Fibroblast of lung (primary cell): ENCODE results near the gene KHDC3L. TPM values are rescaled to one million over a fixed set of nuclear protein-coding genes. Genes with fewer than 3 reads are reported as not detected.

Experiments
- DNase-seq, 2 donors: peaks; one replicate each; pipeline versions ENCODE4 v3.0.0 to v3.0.0-alpha.2; 2010; ENCODE audit warnings: low read depth in 2 of 2
- H2AFZ ChIP-seq: 2 replicates; pipeline ENCODE4 v1.5.1; 2012; ENCODE audit warnings: low read length, control low read depth, inconsistent platforms
- H3K27ac ChIP-seq: 2 replicates; pipeline ENCODE4 v1.5.1; 2011; ENCODE audit warnings: low read length, control low read depth; ENCODE audit not compliant: insufficient read depth
- H3K27me3 ChIP-seq: 2 replicates; pipeline ENCODE4 v1.5.1; 2011; ENCODE audit warnings: mild to moderate bottlenecking, low read length; ENCODE audit not compliant: control insufficient read depth, insufficient read depth
- H3K36me3 ChIP-seq: 2 replicates; pipeline ENCODE4 v1.5.1; 2011; ENCODE audit warnings: low read length; ENCODE audit not compliant: control insufficient read depth, insufficient read depth
- H3K4me1 ChIP-seq: 2 replicates; pipeline ENCODE4 v1.5.1; 2011; ENCODE audit warnings: low read length; ENCODE audit not compliant: control insufficient read depth, insufficient read depth; ENCODE audit errors: extremely low read depth
- H3K4me2 ChIP-seq: 2 replicates; pipeline ENCODE4 v1.5.1; 2011; ENCODE audit warnings: low read length, control low read depth; ENCODE audit not compliant: insufficient read depth; ENCODE audit errors: extremely low read depth
- H3K4me3 ChIP-seq, 4 experiments: fragments of 200-600 bp in 1 of 4; sonication (generic) in 1 of 4; replicated peaks in 1 of 4; 2 replicates each; pipeline ENCODE4 v1.5.1; 2011 to 2016; ENCODE audit warnings: low read length in 4 of 4, low read depth in 3 of 4, mild to moderate bottlenecking in 3 of 4, control low read depth in 2 of 4, inconsistent platforms in 1 of 4, mixed read lengths in 1 of 4; ENCODE audit not compliant: insufficient read depth in 1 of 4; ENCODE audit errors: control extremely low read depth in 1 of 4
- H3K79me2 ChIP-seq: 2 replicates; pipeline ENCODE4 v1.5.1; 2012; ENCODE audit warnings: mild to moderate bottlenecking, low read length, inconsistent platforms; ENCODE audit not compliant: control insufficient read depth, insufficient read depth
- H3K9ac ChIP-seq: 2 replicates; pipeline ENCODE4 v1.5.1; 2011; ENCODE audit warnings: mild to moderate bottlenecking, low read length, control low read depth; ENCODE audit not compliant: insufficient read depth
- H3K9me3 ChIP-seq: 2 replicates; pipeline ENCODE4 v1.5.1; 2012; ENCODE audit warnings: low read depth, low read length; ENCODE audit not compliant: control insufficient read depth, insufficient read depth
- H4K20me1 ChIP-seq: 2 replicates; pipeline ENCODE4 v1.5.1; 2011; ENCODE audit warnings: low read length; ENCODE audit not compliant: control insufficient read depth, insufficient read depth; ENCODE audit errors: extremely low read depth
- EZH2 ChIP-seq: IDR thresholded peaks from 2 replicates; pipeline ENCODE4 v1.5.1; 2012; ENCODE audit warnings: low read length, control low read depth, mild to moderate bottlenecking; ENCODE audit errors: missing control alignments
- polyA plus RNA-seq, 2 donors: library from polyadenylated mRNA; depleted of rRNA in 1 of 2; stranded (reverse) in 1 of 2; unstranded in 1 of 2; fragments of >200 nt; gene quantifications; 2 replicates each; pipeline ENCODE4 v1.2.1, GENCODE V29; 2011 to 2012; ENCODE audit warnings: missing spikeins in 1 of 2
- total RNA-seq: library from RNA; depleted of rRNA; stranded (reverse); fragments of >200 nt; gene quantifications from 2 replicates; pipeline ENCODE4 v1.2.1, GENCODE V29; 2014
- TF ChIP-seq, protein P1 (sequence below), 2 donors: IDR thresholded peaks in 1 of 2; conservative IDR thresholded peaks in 1 of 2; 1 replicate in 1 of 2; 2 replicates in 1 of 2; pipeline ENCODE4 v1.5.1; 2011 to 2012; ENCODE audit warnings: low read length in 2 of 2, control low read depth in 1 of 2, inconsistent platforms in 1 of 2, low read depth in 1 of 2, mild to moderate bottlenecking in 1 of 2

KHDC3L gene
- total and polyA plus RNA-seq, 2 donors (not counting 1 experiment from before 2014, with no cell fraction given): not detected

- no peaks in the 10 kb centered on the region for H3K4me1 ChIP-seq
- no peak overlapping the region for H3K4me2 ChIP-seq
- no peak overlapping the region for H3K4me3 ChIP-seq
- H4K20me1 ChIP-seq: no peaks in the 10 kb centered on the region
- H3K27me3 ChIP-seq: no peaks in the 10 kb centered on the region
- H3K79me2 ChIP-seq: no peaks in the 10 kb centered on the region
- no peaks in the 10 kb centered on the region for H3K9me3 ChIP-seq
- no peak overlapping the region for H3K9ac ChIP-seq
- no peak for DNase-seq
- no peak overlapping the region for H2AFZ ChIP-seq
- TF ChIP-seq, protein P1, sequence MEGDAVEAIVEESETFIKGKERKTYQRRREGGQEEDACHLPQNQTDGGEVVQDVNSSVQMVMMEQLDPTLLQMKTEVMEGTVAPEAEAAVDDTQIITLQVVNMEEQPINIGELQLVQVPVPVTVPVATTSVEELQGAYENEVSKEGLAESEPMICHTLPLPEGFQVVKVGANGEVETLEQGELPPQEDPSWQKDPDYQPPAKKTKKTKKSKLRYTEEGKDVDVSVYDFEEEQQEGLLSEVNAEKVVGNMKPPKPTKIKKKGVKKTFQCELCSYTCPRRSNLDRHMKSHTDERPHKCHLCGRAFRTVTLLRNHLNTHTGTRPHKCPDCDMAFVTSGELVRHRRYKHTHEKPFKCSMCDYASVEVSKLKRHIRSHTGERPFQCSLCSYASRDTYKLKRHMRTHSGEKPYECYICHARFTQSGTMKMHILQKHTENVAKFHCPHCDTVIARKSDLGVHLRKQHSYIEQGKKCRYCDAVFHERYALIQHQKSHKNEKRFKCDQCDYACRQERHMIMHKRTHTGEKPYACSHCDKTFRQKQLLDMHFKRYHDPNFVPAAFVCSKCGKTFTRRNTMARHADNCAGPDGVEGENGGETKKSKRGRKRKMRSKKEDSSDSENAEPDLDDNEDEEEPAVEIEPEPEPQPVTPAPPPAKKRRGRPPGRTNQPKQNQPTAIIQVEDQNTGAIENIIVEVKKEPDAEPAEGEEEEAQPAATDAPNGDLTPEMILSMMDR (conservative IDR thresholded peaks at IDR 0.05 in 1 of 2, IDR thresholded peaks at IDR 0.05 in 1 of 2; ENCODE audit: low read depth in 1 of 2, low read length in 2 of 2): no peak
- no peak for TF ChIP-seq EZH2
- H3K36me3 ChIP-seq: no peaks in the 10 kb centered on the region
- H3K27ac ChIP-seq: no peak overlapping the region
Observed at GRCh38 chr6:73349311-73349710, 13.1 kb upstream of the KHDC3L start.

DNA sequence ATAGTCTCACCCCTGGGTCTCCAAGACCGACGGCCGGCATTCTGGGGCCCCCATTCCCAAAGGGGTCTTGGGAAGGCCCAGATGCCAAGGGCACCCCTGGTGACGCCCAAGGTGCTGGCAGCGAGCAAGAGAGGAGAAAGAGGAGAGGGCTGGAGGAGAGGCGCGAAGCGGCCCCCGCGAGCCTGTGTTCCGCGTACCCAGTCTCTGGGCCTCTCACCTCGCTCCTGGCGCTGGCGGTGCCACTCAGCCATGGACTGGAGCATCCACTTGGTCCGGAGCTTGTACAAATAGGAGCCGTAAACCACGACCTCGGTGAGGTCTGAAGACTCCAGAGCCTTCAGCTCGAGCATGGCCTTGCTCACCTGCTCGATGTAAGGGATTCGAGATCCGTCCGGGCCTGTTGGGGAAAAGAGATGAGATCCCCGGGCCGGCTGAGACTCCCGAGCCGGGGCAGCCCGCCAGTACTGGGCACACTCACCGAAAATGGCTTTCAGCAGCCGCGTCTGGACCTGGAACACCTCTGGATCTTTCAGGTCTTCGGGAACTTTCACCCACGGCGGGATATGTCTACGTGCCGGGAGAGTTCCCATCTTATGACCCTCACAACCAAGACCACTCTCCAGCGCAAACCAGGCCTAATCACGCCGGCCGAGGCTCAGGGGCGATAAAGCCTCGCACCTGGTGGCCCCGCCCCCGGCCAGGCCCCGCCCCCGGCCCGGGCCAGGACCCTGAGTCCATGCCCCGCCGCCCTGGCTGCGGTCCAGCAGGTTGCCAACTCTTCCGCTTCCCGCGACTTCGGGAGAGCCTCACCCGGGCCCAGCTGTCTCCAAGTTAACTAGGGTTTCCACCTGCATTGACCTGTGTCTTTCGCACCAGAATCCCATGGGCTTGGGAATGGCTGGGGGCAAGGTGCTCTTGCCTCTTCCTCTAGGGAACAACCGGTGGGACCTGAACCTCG is 8.5 kb upstream of the KHDC3L start, which contains the start of gene DPPA5:
Gene DPPA5 (minus strand): TSS at position 641 of the 958 bp plus-strand sequence. CDS start 51 bp downstream, at position 590.
- Histone ChIP-seq H3K4me1 (no peaks in the 10 kb centered on the region), H3K9me3 (no peaks in the 10 kb centered on the region), H3K9ac (no peak within 1 kb of the TSS), H3K27me3 (no peaks in the 10 kb centered on the region), H2AFZ (no peak within 1 kb of the TSS), H3K4me2 (no peak within 1 kb of the TSS), H3K4me3 (no peak within 1 kb of the TSS), H3K36me3 (no peaks in the 10 kb centered on the region), H3K79me2 (no peaks in the 10 kb centered on the region), H4K20me1 (no peaks in the 10 kb centered on the region), H3K27ac (no peak within 1 kb of the TSS)
- TF ChIP-seq, protein P1 (conservative IDR thresholded peaks at IDR 0.05 in 1 of 2, IDR thresholded peaks at IDR 0.05 in 1 of 2; ENCODE audit: low read depth in 1 of 2, low read length in 2 of 2): no peak
- TF ChIP-seq EZH2: no peak
- DNase-seq: no peak

DNA sequence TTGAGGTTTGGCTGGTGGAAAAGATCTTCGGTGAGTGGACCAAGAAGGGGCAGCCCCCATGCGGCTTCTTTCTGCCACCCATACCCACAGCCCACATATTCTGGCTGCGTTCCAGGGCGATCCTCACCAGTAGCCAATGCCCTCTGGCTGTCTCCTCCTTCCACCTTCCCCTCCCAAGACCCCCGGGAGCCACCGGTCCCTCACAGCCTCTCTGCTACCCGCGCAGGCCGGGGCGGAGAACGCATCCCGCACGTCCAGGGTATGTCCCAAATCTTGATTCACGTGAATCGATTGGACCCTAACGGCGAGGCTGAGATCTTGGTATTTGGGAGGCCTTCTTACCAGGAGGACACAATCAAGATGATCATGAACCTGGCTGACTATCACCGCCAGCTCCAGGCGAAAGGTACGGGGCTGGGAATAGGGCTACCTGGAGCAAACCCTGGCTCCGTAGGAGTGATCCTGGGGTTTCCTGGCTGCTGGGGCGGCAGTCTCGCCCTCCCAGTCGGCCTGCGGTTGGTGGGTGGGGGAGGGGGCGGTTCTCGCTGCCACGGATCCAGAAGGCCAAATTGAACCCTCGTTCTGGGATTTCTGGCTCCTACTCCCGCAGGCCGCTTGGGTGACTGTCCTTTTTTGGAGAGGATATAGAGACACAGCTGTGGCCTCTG is 545 bp downstream of the KHDC3L start:
- no peaks in the 10 kb centered on the region for H3K27me3 ChIP-seq
- H3K4me3 ChIP-seq: no peak overlapping the region
- no peak overlapping the region for H3K9ac ChIP-seq
- H3K4me1 ChIP-seq: no peaks in the 10 kb centered on the region
- no peak overlapping the region for H2AFZ ChIP-seq
- no peaks in the 10 kb centered on the region for H3K79me2 ChIP-seq
- H3K9me3 ChIP-seq: no peaks in the 10 kb centered on the region
- no peak for DNase-seq
- no peak overlapping the region for H3K4me2 ChIP-seq
- H3K27ac ChIP-seq: no peak overlapping the region
- H3K36me3 ChIP-seq: no peaks in the 10 kb centered on the region
- TF ChIP-seq EZH2: no peak
- TF ChIP-seq, protein P1 (conservative IDR thresholded peaks at IDR 0.05 in 1 of 2, IDR thresholded peaks at IDR 0.05 in 1 of 2; ENCODE audit: low read depth in 1 of 2, low read length in 2 of 2): no peak
- H4K20me1 ChIP-seq: no peaks in the 10 kb centered on the region
